NCI-H2029 treated with DMSO at 0.1 percent for 48 hours (cell line): ENCODE measurements around the gene NUS1.
"Not testable (repeated sequence)": the region's sequence is repeated elsewhere in the genome, so short reads cannot be mapped to it uniquely, and the experiment has no call there.

ENCODE experiments used
- DNase-seq: peaks from one replicate; lab custom pipeline; 2025; lab: John Stamatoyannopoulos, UW

The NUS1 gene

GRCh38 chr6:117674991-117675657, at the start of gene NUS1:
NUS1 (plus strand) TSS chr6:117675469; CDS start chr6:117675671, 202 bp downstream.
- peak; percentile 97 for DNase-seq

- DNase-seq, result no peak
Measured at GRCh38 chr6:117627533-117627932, 47.7 kb upstream of the NUS1 start.

GRCh38 chr6:117629119-117629660, 46.1 kb upstream of the NUS1 start:
- no peak for DNase-seq

- DNase-seq, result no peak
Measured at GRCh38 chr6:117637770-117638169, 37.5 kb upstream of the NUS1 start.

- DNase-seq, result no peak
Measured at GRCh38 chr6:117642976-117643375, 32.3 kb upstream of the NUS1 start.

GRCh38 chr6:117651984-117652383, 23.3 kb upstream of the NUS1 start:
- not testable (repeated sequence) for DNase-seq

GRCh38 chr6:117653949-117654348, 21.3 kb upstream of the NUS1 start:
- DNase-seq, result no peak

- DNase-seq, result no peak
Measured at GRCh38 chr6:117655380-117655779, 19.9 kb upstream of the NUS1 start.

- no peak for DNase-seq
Measured at GRCh38 chr6:117666881-117667280, 8.4 kb upstream of the NUS1 start.

GRCh38 chr6:117668736-117669135, 6.5 kb upstream of the NUS1 start:
- DNase-seq, result no peak

- no peak for DNase-seq
Measured at GRCh38 chr6:117674503-117674902, 766 bp upstream of the NUS1 start.

- DNase-seq, result not testable (repeated sequence)
Measured at GRCh38 chr6:117675658-117676301, 511 bp downstream of the NUS1 start.

- DNase-seq, result no peak
Measured at GRCh38 chr6:117676577-117677218, 1.4 kb downstream of the NUS1 start.

- DNase-seq, result no peak
Measured at GRCh38 chr6:117677553-117678141, 2.4 kb downstream of the NUS1 start.

GRCh38 chr6:117681162-117681741, 6.0 kb downstream of the NUS1 start:
- DNase-seq, result no peak

- DNase-seq, result no peak
Measured at GRCh38 chr6:117684749-117685148, 9.5 kb downstream of the NUS1 start.

- DNase-seq, result no peak
Measured at GRCh38 chr6:117685359-117685758, 10.1 kb downstream of the NUS1 start.

- no peak for DNase-seq
Measured at GRCh38 chr6:117687021-117687648, 11.9 kb downstream of the NUS1 start.

GRCh38 chr6:117689584-117689983, 14.3 kb downstream of the NUS1 start:
- not testable (repeated sequence) for DNase-seq

- DNase-seq, result no peak
Measured at GRCh38 chr6:117706504-117706903, 31.2 kb downstream of the NUS1 start.

- DNase-seq, result not testable (repeated sequence)
Measured at GRCh38 chr6:117706936-117707509, 31.8 kb downstream of the NUS1 start.
